AG09319 (cell line): Measurements from ENCODE around the gene DERL3.

Experiments used
- DNase-seq: peaks from one replicate; pipeline ENCODE4 v3.0.0-alpha.2; 2010; ENCODE audit warnings: low read depth; ENCODE audit errors: extremely low read depth
- CTCF ChIP-seq: IDR thresholded peaks from 2 replicates; pipeline ENCODE4 v1.5.1; 2011; ENCODE audit warnings: low read depth, mild to moderate bottlenecking, inconsistent platforms, low read length, moderate library complexity

DERL3 gene

GRCh38 chr22:23837911-23838680, 710 bp downstream of the DERL3 start:
- no peak for DNase-seq
- no peak for TF ChIP-seq CTCF

- no peak for TF ChIP-seq CTCF
- DNase-seq, result no peak
Observed at GRCh38 chr22:23837496-23837859, 1.3 kb downstream of the DERL3 start.

GRCh38 chr22:23836692-23837495, 1.9 kb downstream of the DERL3 start:
- no peak for DNase-seq
- no peak for TF ChIP-seq CTCF

GRCh38 chr22:23836281-23836680, 2.5 kb downstream of the DERL3 start:
- no peak for TF ChIP-seq CTCF
- DNase-seq, result no peak

GRCh38 chr22:23835484-23836144, 3.2 kb downstream of the DERL3 start:
- no peak for TF ChIP-seq CTCF

GRCh38 chr22:23834793-23835483, 3.9 kb downstream of the DERL3 start:
- no peak for TF ChIP-seq CTCF
- no peak for DNase-seq

More at GRCh38 chr22:23835484-23836144, 3.2 kb downstream of the DERL3 start:
- no peak for DNase-seq
